ENCODE results near the gene TM9SF3.
A peak's percentile ranks its signal among the peaks of the same experiment; 100 is the strongest.

TM9SF3 gene

DNA sequence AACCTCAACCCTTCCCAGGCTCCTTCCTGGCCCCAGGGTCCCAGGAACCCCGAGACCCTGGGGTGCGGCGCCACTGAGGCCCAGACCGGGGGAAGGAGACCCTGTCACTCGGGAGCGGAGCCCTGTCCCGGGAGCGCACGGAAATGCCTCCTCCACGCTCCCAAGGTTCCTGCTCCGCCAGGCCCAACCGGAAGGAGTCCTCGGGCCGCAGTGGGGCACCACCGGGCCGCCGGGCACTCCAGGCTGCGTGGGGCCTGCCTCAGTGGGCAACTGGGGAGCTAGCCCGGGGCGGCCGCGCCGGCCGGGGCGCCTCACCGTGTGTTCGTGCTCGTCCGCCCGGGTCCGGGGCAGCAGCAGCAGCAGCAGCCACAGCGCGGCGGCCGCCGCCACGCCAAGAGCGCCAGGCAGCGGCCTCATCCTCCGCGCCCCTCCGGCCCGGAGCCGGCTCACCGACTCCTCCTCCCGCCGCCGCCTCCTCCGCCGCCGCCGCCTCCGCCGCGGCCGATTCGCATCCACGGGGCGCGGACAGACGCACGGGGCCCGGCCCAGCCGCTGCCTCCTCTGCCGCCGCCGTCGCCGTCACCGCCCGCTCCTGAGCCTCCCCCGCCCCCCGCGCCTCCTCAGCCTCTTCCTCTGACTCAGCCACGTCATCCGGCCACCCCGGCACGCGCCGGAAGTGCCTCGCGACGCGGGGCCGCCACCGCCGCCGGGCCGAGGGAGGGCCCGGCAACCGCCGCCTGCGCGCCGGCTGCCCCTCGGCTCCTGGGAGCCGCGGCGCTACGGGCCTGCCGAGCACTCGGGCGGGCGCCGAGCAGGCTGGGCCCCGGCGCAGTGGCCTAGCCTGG, at the start of gene TM9SF3:
TSS of gene TM9SF3 (minus strand) at position 594 of the 845 bp plus-strand sequence. CDS start at position 417, 177 bp downstream.
- peak; percentile 89 for DNase-seq (ENCODE audit: low read depth)

- DNase-seq (ENCODE audit: low read depth) = no peak
Measured at GRCh38 chr10:96636551-96636950, 49.7 kb upstream of the TM9SF3 start.

GRCh38 chr10:96632974-96633710, 46.3 kb upstream of the TM9SF3 start:
- no peak for DNase-seq (ENCODE audit: low read depth)

GRCh38 chr10:96627292-96627691, 40.5 kb upstream of the TM9SF3 start:
- no peak for DNase-seq (ENCODE audit: low read depth)

DNA sequence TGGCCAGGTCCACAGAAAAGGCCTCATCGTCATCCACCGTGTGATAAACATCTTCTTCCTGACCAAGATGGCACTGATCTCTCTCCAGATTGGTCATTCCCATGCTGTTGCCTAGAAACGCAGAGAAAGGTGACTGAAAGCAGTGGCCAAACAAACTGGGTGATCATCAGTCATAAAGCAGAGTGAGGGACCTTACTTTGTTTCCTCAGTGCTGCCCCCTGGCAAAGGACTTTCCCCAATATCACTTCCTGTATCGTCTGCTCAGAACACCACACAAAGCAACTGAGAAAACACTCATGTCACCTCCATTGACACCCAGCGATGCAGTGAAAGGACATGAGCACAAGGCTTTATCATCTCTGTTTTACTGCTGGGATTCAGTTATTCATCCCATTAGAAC, 40.0 kb upstream of the TM9SF3 start:
- no peak for DNase-seq (ENCODE audit: low read depth)

- DNase-seq (ENCODE audit: low read depth) = no peak
Measured at GRCh38 chr10:96625173-96625572, 38.4 kb upstream of the TM9SF3 start.

GRCh38 chr10:96622013-96622787, 35.4 kb upstream of the TM9SF3 start:
- no peak for DNase-seq (ENCODE audit: low read depth)

- DNase-seq (ENCODE audit: low read depth) = no peak
Measured at GRCh38 chr10:96619796-96620773, 33.3 kb upstream of the TM9SF3 start.

GRCh38 chr10:96619120-96619519, 32.3 kb upstream of the TM9SF3 start:
- no peak for DNase-seq (ENCODE audit: low read depth)

- DNase-seq (ENCODE audit: low read depth) = no peak
Measured at GRCh38 chr10:96618653-96619052, 31.8 kb upstream of the TM9SF3 start.

- DNase-seq (ENCODE audit: low read depth) = no peak
Measured at GRCh38 chr10:96616961-96617360, 30.1 kb upstream of the TM9SF3 start.

GRCh38 chr10:96614515-96614914, 27.7 kb upstream of the TM9SF3 start:
- no peak for DNase-seq (ENCODE audit: low read depth)

DNA sequence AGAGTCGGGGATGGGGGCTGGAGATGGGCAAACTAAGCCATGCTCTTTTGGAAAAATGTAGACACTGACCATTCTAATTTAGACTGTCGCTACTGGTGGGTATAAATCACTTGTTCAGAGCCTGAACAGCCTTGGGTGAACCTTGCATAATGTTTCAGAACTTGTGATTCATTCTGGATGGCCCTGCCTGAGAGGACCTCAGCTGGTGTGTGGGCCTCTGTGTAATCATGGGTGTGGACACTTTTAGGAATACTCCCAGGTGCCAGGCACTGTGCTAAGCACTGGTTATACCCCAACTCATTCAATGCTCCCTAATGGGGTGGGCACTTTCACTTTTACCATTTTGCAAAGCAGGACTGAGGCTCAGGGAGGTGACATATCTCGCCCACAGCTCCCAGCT, 26.8 kb upstream of the TM9SF3 start:
- DNase-seq (ENCODE audit: low read depth) = no peak

DNA sequence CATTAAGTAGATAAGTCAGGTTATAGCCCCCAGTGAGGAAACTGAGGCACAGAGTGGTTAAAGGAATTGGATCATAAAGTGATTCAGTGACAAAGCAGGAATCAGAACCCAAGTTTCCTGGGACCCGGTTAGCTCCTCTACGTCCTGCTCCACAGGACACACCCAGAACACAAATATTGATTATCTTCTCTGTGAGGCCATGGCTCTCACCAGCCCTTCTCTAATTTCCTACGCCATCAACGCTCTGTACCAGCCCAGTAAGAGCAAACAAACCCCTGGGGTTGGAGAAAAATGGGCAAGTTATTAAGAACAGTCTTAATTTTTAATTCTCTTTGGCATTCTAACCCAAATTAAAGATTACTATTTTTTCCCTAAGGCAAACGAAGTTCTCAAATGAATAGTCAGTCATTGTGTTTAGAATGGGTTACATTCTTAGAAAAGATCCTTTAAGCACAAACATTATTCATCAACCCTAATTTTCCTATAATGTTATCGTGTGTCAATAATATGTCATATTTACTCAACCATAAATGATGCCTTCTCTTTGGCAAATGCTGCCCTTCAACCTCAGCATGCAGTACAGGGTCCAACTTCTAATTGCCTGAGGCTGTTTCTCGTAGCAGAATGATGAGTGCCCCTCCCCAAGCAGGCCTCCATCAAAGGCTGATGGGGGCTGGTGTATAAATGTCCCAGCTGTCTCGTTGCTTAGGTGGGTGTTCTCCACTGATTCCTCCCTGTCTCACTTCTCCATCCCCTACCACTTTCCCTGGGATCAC, 25.4 kb upstream of the TM9SF3 start:
- DNase-seq (ENCODE audit: low read depth) = no peak

- DNase-seq (ENCODE audit: low read depth) = no peak
Measured at GRCh38 chr10:96610817-96611216, 24.0 kb upstream of the TM9SF3 start.

DNA sequence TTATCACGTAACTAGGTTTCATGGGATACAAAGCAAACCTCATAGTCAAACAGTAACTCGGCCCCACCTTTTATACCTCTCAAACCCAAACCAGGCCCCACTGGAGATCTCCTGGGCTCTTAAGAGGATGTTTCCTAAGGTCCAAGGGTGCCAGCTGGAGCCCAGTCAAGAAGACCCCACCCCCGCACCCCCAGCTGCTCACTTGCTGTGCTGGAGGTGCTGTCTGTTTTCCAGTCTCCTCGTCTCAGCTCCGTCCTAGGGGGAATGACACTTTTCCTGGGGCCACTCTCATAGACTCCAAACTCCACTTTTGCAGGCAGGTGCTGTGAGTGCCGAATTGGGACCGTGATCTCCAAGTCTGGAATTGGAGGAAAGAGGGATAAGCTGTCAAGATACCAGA, 22.7 kb upstream of the TM9SF3 start:
- no peak for DNase-seq (ENCODE audit: low read depth)

DNA sequence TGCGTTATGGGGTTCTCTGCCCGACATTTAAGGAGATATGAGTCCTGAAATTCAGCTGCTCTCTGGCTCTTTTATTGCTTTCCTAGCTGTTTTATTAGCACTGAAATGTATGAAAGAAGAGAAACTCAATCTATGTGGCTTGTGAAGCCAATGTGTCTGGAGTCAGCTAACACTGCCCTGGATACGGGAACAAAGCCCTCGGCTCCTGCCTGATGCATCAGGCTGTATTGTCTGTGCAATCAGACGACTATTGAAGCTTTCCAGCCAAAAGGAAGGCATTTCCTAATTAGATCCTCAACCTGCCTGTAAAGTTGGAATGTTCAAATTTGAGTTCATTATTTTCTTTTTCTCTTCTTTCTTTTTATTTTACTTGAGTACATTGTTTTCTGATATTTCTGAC, 22.0 kb upstream of the TM9SF3 start:
- no peak for DNase-seq (ENCODE audit: low read depth)

- DNase-seq (ENCODE audit: low read depth) = no peak
Measured at GRCh38 chr10:96608262-96608661, 21.4 kb upstream of the TM9SF3 start.

- DNase-seq (ENCODE audit: low read depth) = no peak
Measured at GRCh38 chr10:96606946-96607345, 20.1 kb upstream of the TM9SF3 start.

DNA sequence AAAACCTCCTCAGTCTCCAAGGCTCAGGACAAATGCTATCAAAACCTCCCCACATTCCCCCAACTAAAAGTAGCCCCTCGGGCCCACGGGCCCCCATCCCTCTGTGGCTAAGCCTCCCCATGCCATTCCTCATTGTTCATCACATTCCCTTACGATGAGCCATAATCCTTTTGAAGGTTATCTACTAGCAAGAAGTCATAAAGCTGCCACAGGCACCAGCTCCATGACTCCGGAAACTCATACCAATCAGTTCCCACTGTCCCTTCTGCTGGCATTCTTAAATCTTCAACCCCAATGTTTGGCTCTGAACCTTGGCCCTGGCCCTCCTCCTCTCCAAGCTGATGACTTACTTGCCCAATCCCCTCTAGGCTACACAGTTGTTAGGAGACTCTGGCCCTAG, 19.4 kb upstream of the TM9SF3 start:
- DNase-seq (ENCODE audit: low read depth) = no peak

GRCh38 chr10:96600337-96600736, 13.5 kb upstream of the TM9SF3 start:
- no peak for DNase-seq (ENCODE audit: low read depth)
